Neural progenitor cell (in vitro differentiated cells): ENCODE measurements around the gene GDF9.

ENCODE experiments used
- CTCF ChIP-seq: fragments of 200-600 bp; sonication (generic); IDR thresholded peaks from 2 replicates; pipeline ENCODE4 v1.5.1; 2017; ENCODE audit warnings: antibody characterized with exemption, mild to moderate bottlenecking
- EZH2 ChIP-seq: fragments of 200-600 bp; sonication (generic); IDR thresholded peaks from 2 replicates; pipeline ENCODE4 v1.6.1; 2017; ENCODE audit warnings: antibody characterized with exemption, mild to moderate bottlenecking, moderate library complexity

- TF ChIP-seq CTCF (no peak), EZH2 (no peak)
Measured at GRCh38 chr5:132840313-132840712, 26.0 kb downstream of the GDF9 start.
